ENCODE results near the gene SMURF1. TPM values are rescaled to one million over a fixed set of nuclear protein-coding genes. Genes with fewer than 3 reads are reported as not detected.

The SMURF1 gene
- total RNA-seq, 2 donors from 2014 or later, result 16.9 to 31.3 TPM

DNA sequence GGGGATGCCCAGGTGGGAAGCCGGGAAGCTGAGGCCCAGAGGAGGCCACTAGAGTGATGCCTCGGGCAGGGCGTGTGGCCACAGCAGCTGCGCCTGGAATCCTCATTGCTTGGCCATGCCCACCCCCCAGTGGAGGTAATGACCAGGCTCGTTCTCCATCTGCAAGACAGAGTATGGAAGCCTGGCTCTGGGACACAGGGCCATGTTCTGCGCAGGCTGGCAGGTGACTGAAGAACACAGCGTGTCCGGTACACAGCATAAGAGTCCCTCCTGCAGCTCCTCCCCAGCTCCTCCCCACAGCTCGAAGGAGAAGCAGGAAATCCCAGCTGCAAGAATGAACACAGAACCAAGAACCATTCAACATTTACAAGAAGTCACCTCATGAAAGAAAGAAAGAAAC lies 64.8 kb downstream of the SMURF1 start:
- TF ChIP-seq, protein P1, sequence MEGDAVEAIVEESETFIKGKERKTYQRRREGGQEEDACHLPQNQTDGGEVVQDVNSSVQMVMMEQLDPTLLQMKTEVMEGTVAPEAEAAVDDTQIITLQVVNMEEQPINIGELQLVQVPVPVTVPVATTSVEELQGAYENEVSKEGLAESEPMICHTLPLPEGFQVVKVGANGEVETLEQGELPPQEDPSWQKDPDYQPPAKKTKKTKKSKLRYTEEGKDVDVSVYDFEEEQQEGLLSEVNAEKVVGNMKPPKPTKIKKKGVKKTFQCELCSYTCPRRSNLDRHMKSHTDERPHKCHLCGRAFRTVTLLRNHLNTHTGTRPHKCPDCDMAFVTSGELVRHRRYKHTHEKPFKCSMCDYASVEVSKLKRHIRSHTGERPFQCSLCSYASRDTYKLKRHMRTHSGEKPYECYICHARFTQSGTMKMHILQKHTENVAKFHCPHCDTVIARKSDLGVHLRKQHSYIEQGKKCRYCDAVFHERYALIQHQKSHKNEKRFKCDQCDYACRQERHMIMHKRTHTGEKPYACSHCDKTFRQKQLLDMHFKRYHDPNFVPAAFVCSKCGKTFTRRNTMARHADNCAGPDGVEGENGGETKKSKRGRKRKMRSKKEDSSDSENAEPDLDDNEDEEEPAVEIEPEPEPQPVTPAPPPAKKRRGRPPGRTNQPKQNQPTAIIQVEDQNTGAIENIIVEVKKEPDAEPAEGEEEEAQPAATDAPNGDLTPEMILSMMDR (IDR thresholded peaks at IDR 0.05), result no peak
- peak in 1 of 3 donors; percentile 19 for TF ChIP-seq POLR2A (IDR thresholded peaks at IDR 0.05)
- Histone ChIP-seq H3K4me1 (peaks cover 30% of the 10 kb centered on the region), H3K27ac (peak overlapping the region in 1 of 4 donors; percentile 18), H3K9me3 (no peaks in the 10 kb centered on the region), H3K27me3 (no peaks in the 10 kb centered on the region), H3K36me3 (replicated peaks in 1 of 2; ENCODE audit: insufficient read depth in 1 of 2, low read depth in 2 of 2) (no peaks in the 10 kb centered on the region), H3K4me3 (no peak overlapping the region)
- ATAC-seq, result peak; percentile 64
- 48 to 58% methylated on average over 9 of the region's 9 CpGs for WGBS, 2 donors
- intact Hi-C loops (cut with DNase I), result no loop called here
- peak in 3 of 4 donors; percentile 45 to 51 (median 48) for DNase-seq

DNA sequence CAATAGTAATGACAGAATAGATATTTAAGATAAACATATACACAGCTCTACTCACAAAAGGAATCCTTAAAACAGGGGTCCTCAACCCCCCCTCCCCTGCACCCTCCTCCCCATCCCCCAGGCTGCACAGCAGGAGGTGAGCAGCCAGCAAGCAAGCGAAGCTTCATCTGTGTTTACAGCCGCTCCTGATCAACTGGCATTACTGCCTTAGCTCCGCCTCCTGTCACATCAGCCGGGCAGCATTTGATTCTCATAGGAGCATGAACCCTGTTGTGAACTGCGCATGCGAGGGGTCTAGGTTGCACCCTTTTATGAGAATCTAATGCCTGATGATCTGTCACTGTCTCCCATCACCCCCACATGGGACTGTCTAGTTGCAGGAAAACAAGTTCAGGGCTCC lies 65.5 kb downstream of the SMURF1 start:
- Histone ChIP-seq H3K4me3 (no peak overlapping the region), H3K9me3 (no peaks in the 10 kb centered on the region), H3K36me3 (replicated peaks in 1 of 2; ENCODE audit: insufficient read depth in 1 of 2, low read depth in 2 of 2) (no peaks in the 10 kb centered on the region), H3K27me3 (no peaks in the 10 kb centered on the region), H3K4me1 (peaks cover 25% of the 10 kb centered on the region), H3K27ac (no peak overlapping the region)
- intact Hi-C loops (cut with DNase I), result no loop called here
- DNase-seq (peak in 2 of 4 donors; percentile 28 to 42), ATAC-seq (peak; percentile 45)
- TF ChIP-seq, protein P1 (IDR thresholded peaks at IDR 0.05), result no peak
- TF ChIP-seq POLR2A (IDR thresholded peaks at IDR 0.05), result no peak
- WGBS, 2 donors, result 55 to 63% methylated on average over 6 of the region's 6 CpGs

DNA sequence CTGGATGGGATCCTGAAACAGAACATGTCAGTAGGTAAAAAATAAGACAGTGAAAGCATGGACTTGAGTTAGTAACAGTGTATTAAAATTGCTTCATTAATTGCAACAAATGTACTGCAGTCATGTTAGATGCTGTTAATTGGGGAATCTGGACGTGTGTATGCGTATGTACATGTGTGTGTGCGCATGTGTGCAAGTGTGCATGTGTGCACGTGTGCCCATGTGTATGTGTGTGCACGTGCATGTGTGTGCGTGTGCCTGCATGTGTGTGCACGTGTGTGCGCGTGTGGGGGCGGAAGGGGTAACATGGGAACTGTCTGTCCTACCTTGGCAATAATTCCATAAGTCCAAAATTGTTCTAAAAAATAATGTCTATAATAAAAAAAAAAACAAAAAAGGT lies 67.3 kb downstream of the SMURF1 start:
- no peaks in the 10 kb centered on the region for H3K9me3 ChIP-seq
- no peak overlapping the region for H3K4me3 ChIP-seq
- H3K27me3 ChIP-seq, result no peaks in the 10 kb centered on the region
- peaks cover 20% of the 10 kb centered on the region for H3K4me1 ChIP-seq
- intact Hi-C loops (cut with DNase I), result no loop called here
- DNase-seq (no peak), ATAC-seq (no peak)
- no peaks in the 10 kb centered on the region for H3K36me3 ChIP-seq (replicated peaks in 1 of 2; ENCODE audit: insufficient read depth in 1 of 2, low read depth in 2 of 2)
- no peak overlapping the region for H3K27ac ChIP-seq
- TF ChIP-seq POLR2A (IDR thresholded peaks at IDR 0.05), result no peak
- TF ChIP-seq, protein P1 (IDR thresholded peaks at IDR 0.05), result no peak
- WGBS, 2 donors, result 93 to 94% methylated on average over 10 of the region's 10 CpGs

DNA sequence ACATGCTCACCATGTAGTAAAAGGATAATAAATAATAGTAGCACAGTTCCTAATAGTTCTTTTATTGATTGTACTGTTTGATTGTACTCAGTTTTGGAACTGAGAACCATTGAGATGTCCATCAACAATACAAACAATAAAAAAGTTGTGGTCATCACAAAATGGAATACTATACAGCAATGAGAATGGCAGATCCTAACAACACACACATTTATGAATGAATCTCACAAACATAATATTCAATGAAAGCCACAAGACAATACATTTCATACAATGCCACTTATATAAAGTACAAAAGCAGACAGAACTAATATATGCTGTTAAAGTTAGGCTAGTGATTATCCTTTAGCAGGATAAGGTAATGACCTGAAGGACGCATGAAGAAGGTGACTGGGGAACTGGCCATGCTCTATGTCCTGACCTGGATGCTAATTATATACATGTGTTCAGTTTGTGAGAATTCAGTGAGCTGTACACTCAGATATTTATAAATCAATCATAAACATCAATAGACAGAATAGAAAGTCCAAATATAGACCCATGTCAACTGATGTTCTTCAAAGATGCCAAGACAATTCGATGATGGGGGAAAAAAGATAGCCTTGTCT lies 70.0 kb downstream of the SMURF1 start:
- Histone ChIP-seq H3K4me1 (peaks cover 18% of the 10 kb centered on the region), H3K4me3 (no peak overlapping the region), H3K27me3 (no peaks in the 10 kb centered on the region), H3K36me3 (replicated peaks in 1 of 2; ENCODE audit: insufficient read depth in 1 of 2, low read depth in 2 of 2) (no peaks in the 10 kb centered on the region), H3K9me3 (no peaks in the 10 kb centered on the region), H3K27ac (no peak overlapping the region)
- ATAC-seq (no peak), DNase-seq (no peak)
- WGBS, 2 donors, result 89 to 93% methylated on average over 2 of the region's 2 CpGs
- TF ChIP-seq, protein P1 (IDR thresholded peaks at IDR 0.05), result no peak
- no peak for TF ChIP-seq POLR2A (IDR thresholded peaks at IDR 0.05)
- intact Hi-C loops (cut with DNase I), result no loop called here

DNA sequence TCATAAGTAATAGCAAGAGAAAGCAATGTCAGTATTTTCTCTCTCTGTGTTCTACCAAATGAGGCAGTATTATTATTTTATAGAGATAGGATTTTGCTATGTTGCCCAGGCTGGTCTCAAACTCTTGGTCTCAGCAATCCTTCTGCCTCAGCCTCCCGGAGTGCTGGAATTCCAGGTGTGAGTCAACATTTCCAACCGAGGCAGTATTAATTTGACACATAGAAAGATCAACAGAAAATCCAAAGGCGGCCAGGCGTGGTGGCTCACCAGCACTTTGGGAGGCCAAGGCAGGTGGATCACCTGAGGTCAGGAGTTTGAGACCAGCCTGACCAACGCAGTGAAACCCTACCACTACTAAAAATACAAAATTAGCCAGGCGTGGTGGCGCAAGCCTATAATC lies 71.8 kb downstream of the SMURF1 start:
- Histone ChIP-seq H3K9me3 (no peaks in the 10 kb centered on the region), H3K27ac (no peak overlapping the region), H3K4me3 (no peak overlapping the region), H3K27me3 (no peaks in the 10 kb centered on the region), H3K36me3 (replicated peaks in 1 of 2; ENCODE audit: insufficient read depth in 1 of 2, low read depth in 2 of 2) (no peaks in the 10 kb centered on the region), H3K4me1 (peaks cover 16% of the 10 kb centered on the region)
- ATAC-seq (no peak), DNase-seq (no peak)
- intact Hi-C loops (cut with DNase I), result no loop called here
- TF ChIP-seq, protein P1 (IDR thresholded peaks at IDR 0.05), result no peak
- TF ChIP-seq POLR2A (IDR thresholded peaks at IDR 0.05), result no peak
- 90 to 92% methylated on average over 7 of the region's 7 CpGs for WGBS, 2 donors

All from body of pancreas (tissue), 4 donors.